Trophoblast cell (in vitro differentiated cells and primary cell): ENCODE data around the gene MAPK8IP2.

Experiments
- DNase-seq, 2 donors: peaks; one replicate each; pipeline ENCODE4 v3.0.0-alpha.2; 2016
- H2AFZ ChIP-seq: 2 replicates; pipeline ENCODE4 v1.6.1; 2013; ENCODE audit warnings: low read length, moderate library complexity, mild to moderate bottlenecking; ENCODE audit not compliant: insufficient read depth, poor library complexity
- H2AK5ac ChIP-seq: 2 replicates; pipeline ENCODE4 v1.6.1; 2013; ENCODE audit warnings: mild to moderate bottlenecking, low read length
- H2BK120ac ChIP-seq: 2 replicates; pipeline ENCODE4 v1.6.1; 2013; ENCODE audit warnings: low read length, mild to moderate bottlenecking, moderate library complexity; ENCODE audit not compliant: insufficient read depth, poor library complexity
- H2BK12ac ChIP-seq: 2 replicates; pipeline ENCODE4 v1.6.1; 2013; ENCODE audit warnings: mild to moderate bottlenecking, low read length, moderate library complexity
- H2BK5ac ChIP-seq: 2 replicates; pipeline ENCODE4 v1.6.1; 2013; ENCODE audit warnings: low read length, low read depth, moderate library complexity, mild to moderate bottlenecking; ENCODE audit not compliant: poor library complexity
- H3K14ac ChIP-seq: 2 replicates; pipeline ENCODE4 v1.6.1; 2013; ENCODE audit warnings: mild to moderate bottlenecking, low read length
- H3K18ac ChIP-seq: 2 replicates; pipeline ENCODE4 v1.6.1; 2013; ENCODE audit warnings: mild to moderate bottlenecking, low read length
- H3K23ac ChIP-seq: 2 replicates; pipeline ENCODE4 v1.6.1; 2013; ENCODE audit warnings: low read length
- H3K27ac ChIP-seq: 2 replicates; pipeline ENCODE4 v1.5.1; 2013; ENCODE audit warnings: low read depth, mild to moderate bottlenecking, inconsistent platforms, low read length, moderate library complexity
- H3K27me3 ChIP-seq: 2 replicates; pipeline ENCODE4 v1.6.1; 2013; ENCODE audit warnings: inconsistent platforms, mild to moderate bottlenecking, low read length, moderate library complexity; ENCODE audit not compliant: insufficient read depth
- H3K36me3 ChIP-seq, 2 experiments: 1 replicate in 1 of 2; 2 replicates in 1 of 2; pipeline ENCODE4 v1.6.1; 2013; ENCODE audit warnings: low read length in 2 of 2, mild to moderate bottlenecking in 2 of 2, moderate library complexity in 1 of 2; ENCODE audit not compliant: insufficient read depth in 2 of 2, control insufficient read depth in 1 of 2
- H3K4ac ChIP-seq: 2 replicates; pipeline ENCODE4 v1.6.1; 2013; ENCODE audit warnings: low read depth, mild to moderate bottlenecking, low read length, moderate library complexity
- H3K4me1 ChIP-seq, 2 experiments: 1 replicate in 1 of 2; 2 replicates in 1 of 2; pipeline ENCODE4 v1.6.1; 2013; ENCODE audit warnings: low read length in 2 of 2, mild to moderate bottlenecking in 2 of 2, moderate library complexity in 1 of 2; ENCODE audit not compliant: insufficient read depth in 2 of 2, control insufficient read depth in 1 of 2
- H3K4me2 ChIP-seq: 2 replicates; pipeline ENCODE4 v1.6.1; 2013; ENCODE audit warnings: inconsistent platforms, mild to moderate bottlenecking, low read length, moderate library complexity
- H3K4me3 ChIP-seq: 2 replicates; pipeline ENCODE4 v1.5.1; 2013; ENCODE audit warnings: mild to moderate bottlenecking, low read depth, low read length, inconsistent platforms
- H3K79me1 ChIP-seq: one replicate; pipeline ENCODE4 v1.6.1; 2013; ENCODE audit warnings: low read length
- H3K79me2 ChIP-seq: 2 replicates; pipeline ENCODE4 v1.6.1; 2013; ENCODE audit warnings: low read length, mild to moderate bottlenecking; ENCODE audit not compliant: control insufficient read depth, insufficient read depth, poor library complexity
- H3K9ac ChIP-seq: 2 replicates; pipeline ENCODE4 v1.6.1; 2013; ENCODE audit warnings: mild to moderate bottlenecking, low read length
- H3K9me3 ChIP-seq: 2 replicates; pipeline ENCODE4 v1.6.1; 2013; ENCODE audit warnings: low read depth, mild to moderate bottlenecking, control low read depth, inconsistent platforms, low read length; ENCODE audit not compliant: insufficient read depth
- H4K12ac ChIP-seq: 2 replicates; pipeline ENCODE4 v1.6.1; 2013; ENCODE audit warnings: low read depth, mild to moderate bottlenecking, low read length, moderate library complexity
- H4K8ac ChIP-seq: 2 replicates; pipeline ENCODE4 v1.6.1; 2013; ENCODE audit warnings: low read depth, mild to moderate bottlenecking, low read length, moderate library complexity
- H4K91ac ChIP-seq: one replicate; pipeline ENCODE4 v1.6.1; 2013; ENCODE audit warnings: low read depth, mild to moderate bottlenecking, low read length, moderate library complexity
- WGBS: extraction: QIAGEN DNeasy Blood & Tissue Kit; methylation state at CpG from one replicate; pipeline ENCODE4 v1.1.7; 2013; ENCODE audit warnings: missing lambda C conversion rate; ENCODE audit not compliant: insufficient read length, insufficient coverage; ENCODE audit errors: extremely low coverage; 5-methylcytosine and 5-hydroxymethylcytosine counted together

The MAPK8IP2 gene

GRCh38 chr22:50576070-50576469 lies 24.5 kb upstream of the MAPK8IP2 start:
- Histone ChIP-seq H2AFZ (no peak overlapping the region), H2BK12ac (no peak overlapping the region), H3K9ac (no peak overlapping the region), H3K9me3 (peaks cover 2% of the 10 kb centered on the region), H3K23ac (no peak overlapping the region), H3K4me2 (no peak overlapping the region), H3K18ac (no peak overlapping the region), H3K36me3 (peaks cover 65 to 75% of the 10 kb centered on the region in 2 experiments), H3K4me1 (no peaks in the 10 kb centered on the region), H4K12ac (no peak overlapping the region), H4K91ac (no peak overlapping the region), H2AK5ac (no peak overlapping the region), H3K4me3 (no peak overlapping the region), H3K79me1 (no peaks in the 10 kb centered on the region), H3K27me3 (no peaks in the 10 kb centered on the region), H2BK120ac (no peak overlapping the region), H4K8ac (no peak overlapping the region), H3K27ac (no peak overlapping the region), H3K14ac (no peak overlapping the region), H2BK5ac (no peak overlapping the region), H3K79me2 (no peaks in the 10 kb centered on the region), H3K4ac (no peak overlapping the region)
- no CpG with 5 or more reads among the region's 5 CpGs for WGBS
- DNase-seq, result peak; percentile 86 to 90

- H3K4me2 ChIP-seq, result no peak overlapping the region
- no peak overlapping the region for H3K23ac ChIP-seq
- peaks cover 63 to 66% of the 10 kb centered on the region in 2 experiments for H3K36me3 ChIP-seq
- no peaks in the 10 kb centered on the region for H3K27me3 ChIP-seq
- no peak overlapping the region for H3K4ac ChIP-seq
- no peak overlapping the region for H3K14ac ChIP-seq
- H2BK120ac ChIP-seq, result no peak overlapping the region
- no peak overlapping the region for H3K27ac ChIP-seq
- peaks cover 7% of the 10 kb centered on the region in 2 experiments for H3K4me1 ChIP-seq
- no peak overlapping the region for H4K12ac ChIP-seq
- no peak overlapping the region for H3K9ac ChIP-seq
- H2AFZ ChIP-seq, result no peak overlapping the region
- no peak overlapping the region for H2BK12ac ChIP-seq
- H3K18ac ChIP-seq, result no peak overlapping the region
- H3K79me2 ChIP-seq, result peaks cover 2% of the 10 kb centered on the region
- H4K91ac ChIP-seq, result no peak overlapping the region
- no peaks in the 10 kb centered on the region for H3K79me1 ChIP-seq
- no peak overlapping the region for H2AK5ac ChIP-seq
- H4K8ac ChIP-seq, result no peak overlapping the region
- H3K4me3 ChIP-seq, result no peak overlapping the region
- DNase-seq, result no peak
- peaks cover 2% of the 10 kb centered on the region for H3K9me3 ChIP-seq
- no peak overlapping the region for H2BK5ac ChIP-seq
- WGBS, result no CpG with 5 or more reads among the region's 18 CpGs
These were observed 23.5 kb upstream of the MAPK8IP2 start for GRCh38 chr22:50576806-50577696.

- Histone ChIP-seq H3K36me3 (peaks cover 58 to 61% of the 10 kb centered on the region in 2 experiments), H3K18ac (no peak overlapping the region), H3K4ac (no peak overlapping the region), H3K4me3 (no peak overlapping the region), H4K12ac (no peak overlapping the region), H3K14ac (no peak overlapping the region), H2BK5ac (no peak overlapping the region), H3K9me3 (peaks cover 2% of the 10 kb centered on the region), H2AK5ac (no peak overlapping the region), H3K4me2 (no peak overlapping the region), H3K9ac (no peak overlapping the region), H3K27me3 (no peaks in the 10 kb centered on the region), H3K79me2 (peaks cover 5% of the 10 kb centered on the region), H3K79me1 (peaks cover 4% of the 10 kb centered on the region), H4K91ac (no peak overlapping the region), H2AFZ (no peak overlapping the region), H2BK12ac (no peak overlapping the region), H2BK120ac (no peak overlapping the region), H4K8ac (no peak overlapping the region), H3K4me1 (peaks cover 7% of the 10 kb centered on the region in 2 experiments), H3K23ac (no peak overlapping the region), H3K27ac (no peak overlapping the region)
- DNase-seq, result no peak
- WGBS, result no CpG with 5 or more reads among the region's 23 CpGs
These were observed 23.0 kb upstream of the MAPK8IP2 start for GRCh38 chr22:50577697-50577986.

- no CpG with 5 or more reads among the region's 63 CpGs for WGBS
These were observed 22.4 kb upstream of the MAPK8IP2 start, which contains the start of gene CPT1B for GRCh38 chr22:50577987-50578775. CPT1B (minus strand) TSS chr22:50578427; CDS start chr22:50577915, 512 bp downstream.

More at GRCh38 chr22:50577987-50578775, 22.4 kb upstream of the MAPK8IP2 start, which contains the start of gene CPT1B:
- peak within 1 kb of the TSS; percentile 7 for H3K4me3 ChIP-seq
- peaks cover 7% of the 10 kb centered on the region for H3K79me1 ChIP-seq
- no peak within 1 kb of the TSS for H3K23ac ChIP-seq
- H3K9me3 ChIP-seq, result peaks cover 2% of the 10 kb centered on the region
- no peak within 1 kb of the TSS for H3K9ac ChIP-seq
- peak in 1 of 2 donors; percentile 30 for DNase-seq
- H4K8ac ChIP-seq, result no peak within 1 kb of the TSS
- peaks cover 7 to 8% of the 10 kb centered on the region in 2 experiments for H3K4me1 ChIP-seq
- no peak within 1 kb of the TSS for H3K14ac ChIP-seq
- no peak within 1 kb of the TSS for H2BK120ac ChIP-seq
- H3K36me3 ChIP-seq, result peaks cover 52 to 56% of the 10 kb centered on the region in 2 experiments
- no peak within 1 kb of the TSS for H2AK5ac ChIP-seq
- H3K27ac ChIP-seq, result no peak within 1 kb of the TSS
- H2AFZ ChIP-seq, result no peak within 1 kb of the TSS
- H4K12ac ChIP-seq, result no peak within 1 kb of the TSS
- H2BK5ac ChIP-seq, result no peak within 1 kb of the TSS
- no peak within 1 kb of the TSS for H2BK12ac ChIP-seq
- H4K91ac ChIP-seq, result no peak within 1 kb of the TSS
- H3K18ac ChIP-seq, result no peak within 1 kb of the TSS
- H3K4me2 ChIP-seq, result no peak within 1 kb of the TSS
- no peak within 1 kb of the TSS for H3K4ac ChIP-seq
- peaks cover 7% of the 10 kb centered on the region for H3K79me2 ChIP-seq
- H3K27me3 ChIP-seq, result no peaks in the 10 kb centered on the region
